IPS-15b (cell line): Measurements from ENCODE around the gene LRRC3B.

Source experiments
- H3K27me3 ChIP-seq: one replicate; pipeline ENCODE4 v1.6.1; 2013; ENCODE audit warnings: low read length; ENCODE audit not compliant: control insufficient read depth, insufficient read depth
- H3K36me3 ChIP-seq: one replicate; pipeline ENCODE4 v1.6.1; 2013; ENCODE audit warnings: low read length; ENCODE audit not compliant: control insufficient read depth, insufficient read depth
- H3K4me1 ChIP-seq: one replicate; pipeline ENCODE4 v1.6.1; 2013; ENCODE audit warnings: mild to moderate bottlenecking, low read length; ENCODE audit not compliant: control insufficient read depth, insufficient read depth
- H3K4me3 ChIP-seq: one replicate; pipeline ENCODE4 v1.5.1; 2013; ENCODE audit warnings: low read depth, low read length
- H3K9ac ChIP-seq: one replicate; pipeline ENCODE4 v1.6.1; 2013; ENCODE audit warnings: low read depth, mild to moderate bottlenecking, low read length
- H3K9me3 ChIP-seq: one replicate; pipeline ENCODE4 v1.6.1; 2013; ENCODE audit warnings: mild to moderate bottlenecking, low read length; ENCODE audit not compliant: control insufficient read depth, insufficient read depth

LRRC3B gene

GRCh38 chr3:26614006-26614685 lies 8.4 kb upstream of the LRRC3B start:
- Histone ChIP-seq H3K4me3 (no peak overlapping the region), H3K27me3 (no peaks in the 10 kb centered on the region), H3K9me3 (no peaks in the 10 kb centered on the region), H3K36me3 (no peaks in the 10 kb centered on the region), H3K4me1 (no peaks in the 10 kb centered on the region), H3K9ac (no peak overlapping the region)

- Histone ChIP-seq H3K36me3 (no peaks in the 10 kb centered on the region), H3K4me3 (no peak overlapping the region), H3K27me3 (peaks cover 63% of the 10 kb centered on the region)
These were observed 1.4 kb upstream of the LRRC3B start for GRCh38 chr3:26621176-26621575.

GRCh38 chr3:26621906-26622620 lies 509 bp upstream of the LRRC3B start:
- H3K27me3 ChIP-seq, result peaks cover 70% of the 10 kb centered on the region
- H3K4me3 ChIP-seq, result peak overlapping the region; percentile 93
- H3K4me1 ChIP-seq, result peaks cover 2% of the 10 kb centered on the region
- H3K36me3 ChIP-seq, result no peaks in the 10 kb centered on the region
- no peaks in the 10 kb centered on the region for H3K9me3 ChIP-seq
- peak overlapping the region; percentile 37 for H3K9ac ChIP-seq

More at GRCh38 chr3:26621176-26621575, 1.4 kb upstream of the LRRC3B start:
- no peaks in the 10 kb centered on the region for H3K9me3 ChIP-seq
- no peak overlapping the region for H3K9ac ChIP-seq
- H3K4me1 ChIP-seq, result peaks cover 2% of the 10 kb centered on the region

- Histone ChIP-seq H3K9me3 (no peaks in the 10 kb centered on the region), H3K9ac (no peak overlapping the region), H3K4me3 (peak overlapping the region; percentile 93), H3K36me3 (no peaks in the 10 kb centered on the region), H3K4me1 (peaks cover 2% of the 10 kb centered on the region), H3K27me3 (peaks cover 79% of the 10 kb centered on the region)
These were observed 1.0 kb downstream of the LRRC3B start for GRCh38 chr3:26623419-26624208.

- Histone ChIP-seq H3K9me3 (no peaks in the 10 kb centered on the region), H3K27me3 (peaks cover 79% of the 10 kb centered on the region), H3K36me3 (no peaks in the 10 kb centered on the region), H3K9ac (no peak overlapping the region), H3K4me1 (peaks cover 4% of the 10 kb centered on the region), H3K4me3 (peak overlapping the region; percentile 93)
These were observed 1.7 kb downstream of the LRRC3B start for GRCh38 chr3:26624209-26624765.

GRCh38 chr3:26625187-26625586 lies 2.6 kb downstream of the LRRC3B start:
- Histone ChIP-seq H3K27me3 (peaks cover 73% of the 10 kb centered on the region), H3K9me3 (no peaks in the 10 kb centered on the region), H3K4me3 (peak overlapping the region; percentile 93), H3K4me1 (peaks cover 7% of the 10 kb centered on the region), H3K9ac (peak overlapping the region; percentile 8), H3K36me3 (no peaks in the 10 kb centered on the region)

GRCh38 chr3:26627080-26627479 lies 4.5 kb downstream of the LRRC3B start:
- H3K9ac ChIP-seq, result no peak overlapping the region
- no peak overlapping the region for H3K4me3 ChIP-seq
- peaks cover 5% of the 10 kb centered on the region for H3K4me1 ChIP-seq
- H3K27me3 ChIP-seq, result peaks cover 69% of the 10 kb centered on the region
- no peaks in the 10 kb centered on the region for H3K9me3 ChIP-seq
- H3K36me3 ChIP-seq, result no peaks in the 10 kb centered on the region

GRCh38 chr3:26628915-26629314 lies 6.3 kb downstream of the LRRC3B start:
- Histone ChIP-seq H3K27me3 (peaks cover 62% of the 10 kb centered on the region), H3K9me3 (no peaks in the 10 kb centered on the region), H3K4me3 (no peak overlapping the region), H3K36me3 (no peaks in the 10 kb centered on the region), H3K4me1 (peaks cover 5% of the 10 kb centered on the region), H3K9ac (no peak overlapping the region)

- H3K9ac ChIP-seq, result no peak overlapping the region
- no peaks in the 10 kb centered on the region for H3K9me3 ChIP-seq
- no peaks in the 10 kb centered on the region for H3K36me3 ChIP-seq
- peaks cover 43% of the 10 kb centered on the region for H3K27me3 ChIP-seq
- no peak overlapping the region for H3K4me3 ChIP-seq
- H3K4me1 ChIP-seq, result peaks cover 5% of the 10 kb centered on the region
These were observed 8.3 kb downstream of the LRRC3B start for GRCh38 chr3:26630669-26631389.

- H3K27me3 ChIP-seq, result peaks cover 37% of the 10 kb centered on the region
These were observed 8.8 kb downstream of the LRRC3B start for GRCh38 chr3:26631390-26631738.

GRCh38 chr3:26634601-26635000 lies 12.0 kb downstream of the LRRC3B start:
- no peaks in the 10 kb centered on the region for H3K36me3 ChIP-seq
- H3K9ac ChIP-seq, result no peak overlapping the region
- peaks cover 23% of the 10 kb centered on the region for H3K27me3 ChIP-seq
- H3K9me3 ChIP-seq, result no peaks in the 10 kb centered on the region
- no peak overlapping the region for H3K4me3 ChIP-seq
- H3K4me1 ChIP-seq, result no peaks in the 10 kb centered on the region

More at GRCh38 chr3:26631390-26631738, 8.8 kb downstream of the LRRC3B start:
- Histone ChIP-seq H3K4me1 (peaks cover 5% of the 10 kb centered on the region), H3K9me3 (no peaks in the 10 kb centered on the region), H3K36me3 (no peaks in the 10 kb centered on the region), H3K9ac (no peak overlapping the region), H3K4me3 (no peak overlapping the region)
